CD4-positive, alpha-beta T cell treated with Interleukin-2 at 100 ng/mL for 4 hours (primary cell): ENCODE measurements around the gene MACROD2.
"Not testable (repeated sequence)": the region's sequence is repeated elsewhere in the genome, so short reads cannot be mapped to it uniquely, and the experiment has no call there.

Source experiments
- DNase-seq: peaks from one replicate; pipeline ENCODE4 v3.0.0-alpha.2; 2020; ENCODE audit warnings: low spot score

MACROD2 gene

GRCh38 chr20:15528391-15529111, 1533.2 kb downstream of the MACROD2 start:
- DNase-seq = no peak

DNA sequence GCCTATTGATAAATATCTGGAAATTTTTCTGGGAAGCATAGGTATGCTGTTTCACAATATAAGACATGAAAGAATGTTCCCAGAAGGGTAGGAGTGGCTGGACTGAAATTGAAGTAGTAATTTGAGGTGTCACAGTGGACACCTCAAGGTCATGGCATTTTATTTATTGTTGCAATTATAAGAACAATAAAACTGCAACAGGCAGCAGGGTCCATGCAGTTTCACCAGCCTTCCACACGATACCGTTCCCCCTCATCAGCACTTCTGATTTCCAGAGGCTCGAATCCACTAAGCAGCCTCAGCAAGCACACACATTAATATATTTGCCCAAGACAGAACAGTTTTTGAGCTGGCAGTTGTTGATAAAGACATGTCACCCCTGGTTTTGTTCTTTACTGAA, 1540.5 kb downstream of the MACROD2 start:
- no peak for DNase-seq

GRCh38 chr20:15537200-15537599, 1541.9 kb downstream of the MACROD2 start:
- DNase-seq = not testable (repeated sequence)

DNA sequence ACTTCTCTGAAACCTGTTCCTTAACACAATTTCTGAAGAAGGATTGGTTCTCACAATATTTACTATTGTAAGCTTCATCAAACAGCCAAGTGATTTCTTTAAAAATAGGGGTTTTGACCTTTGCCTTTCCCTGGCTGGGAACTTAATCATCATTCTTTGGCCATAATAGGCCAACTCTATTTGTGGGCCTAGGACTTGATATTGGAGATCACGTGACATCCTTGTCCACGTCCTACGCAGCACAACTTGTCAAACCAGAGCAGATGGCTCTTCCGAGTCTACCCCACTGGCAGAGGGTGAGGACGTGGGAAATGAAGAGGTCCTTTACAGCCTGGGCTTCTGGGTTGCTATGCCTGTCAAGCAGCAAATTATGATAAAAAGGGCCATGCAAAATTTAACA, 1547.3 kb downstream of the MACROD2 start:
- no peak for DNase-seq

DNA sequence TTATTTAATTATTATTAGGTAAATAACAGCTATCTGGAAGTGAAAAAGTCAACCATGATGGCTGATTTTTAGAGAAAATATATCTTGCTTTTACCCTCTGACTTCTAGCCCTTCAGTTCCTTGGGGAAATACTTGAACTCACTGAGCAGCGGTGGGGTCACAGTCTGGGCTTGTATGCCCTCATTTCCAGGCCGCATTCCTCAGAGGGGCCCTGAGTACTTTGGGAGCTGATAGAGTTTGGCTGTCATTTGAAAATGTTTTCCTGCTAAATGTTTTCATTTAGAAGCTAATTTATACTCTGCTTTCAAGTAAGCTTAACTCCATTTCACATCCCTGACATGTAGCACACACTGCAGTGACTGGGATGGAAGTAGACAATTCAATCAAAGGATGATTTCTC, 1549.4 kb downstream of the MACROD2 start:
- DNase-seq = no peak

DNA sequence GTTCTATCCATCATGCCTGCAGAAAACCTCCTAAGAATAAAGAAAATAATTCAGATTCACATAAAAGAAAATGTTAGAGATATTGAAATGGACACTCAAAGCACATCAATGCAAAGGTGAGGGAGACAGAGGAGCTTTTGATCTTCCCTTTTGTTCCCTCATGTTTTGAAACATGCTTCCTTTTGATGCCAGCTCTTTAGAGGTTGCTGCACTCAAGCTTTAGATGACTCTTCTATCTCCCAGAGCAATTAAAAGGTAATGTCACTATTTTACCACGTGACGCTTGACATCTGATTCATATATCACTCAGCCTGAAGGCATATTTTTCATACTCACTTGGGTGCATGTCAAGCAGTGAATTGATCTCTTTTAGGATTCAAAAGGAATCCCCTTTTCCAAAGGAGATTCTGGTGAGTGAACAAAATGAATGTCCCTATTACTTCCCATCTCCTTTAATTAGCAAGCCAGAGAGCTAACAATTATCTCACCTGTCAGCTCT, 1551.3 kb downstream of the MACROD2 start:
- DNase-seq = no peak

DNA sequence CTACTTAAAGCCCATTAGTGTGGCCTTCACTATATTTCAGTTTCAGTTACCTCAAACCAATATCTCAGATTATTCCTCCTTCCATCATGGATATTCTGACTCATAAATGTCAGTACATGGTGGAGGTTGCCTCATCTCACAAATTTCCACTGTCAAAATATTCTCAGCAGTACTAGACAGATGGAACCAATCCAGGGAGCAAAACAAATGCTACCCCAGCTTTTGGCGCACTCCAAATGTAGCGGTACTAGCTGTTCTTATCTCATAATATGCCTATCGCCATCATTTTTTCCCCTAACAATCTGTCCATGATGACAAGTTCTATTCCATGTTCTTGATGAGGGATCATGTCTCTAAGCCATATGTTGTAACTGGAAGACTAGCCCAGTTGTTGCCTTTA, 1551.8 kb downstream of the MACROD2 start:
- DNase-seq = no peak

DNA sequence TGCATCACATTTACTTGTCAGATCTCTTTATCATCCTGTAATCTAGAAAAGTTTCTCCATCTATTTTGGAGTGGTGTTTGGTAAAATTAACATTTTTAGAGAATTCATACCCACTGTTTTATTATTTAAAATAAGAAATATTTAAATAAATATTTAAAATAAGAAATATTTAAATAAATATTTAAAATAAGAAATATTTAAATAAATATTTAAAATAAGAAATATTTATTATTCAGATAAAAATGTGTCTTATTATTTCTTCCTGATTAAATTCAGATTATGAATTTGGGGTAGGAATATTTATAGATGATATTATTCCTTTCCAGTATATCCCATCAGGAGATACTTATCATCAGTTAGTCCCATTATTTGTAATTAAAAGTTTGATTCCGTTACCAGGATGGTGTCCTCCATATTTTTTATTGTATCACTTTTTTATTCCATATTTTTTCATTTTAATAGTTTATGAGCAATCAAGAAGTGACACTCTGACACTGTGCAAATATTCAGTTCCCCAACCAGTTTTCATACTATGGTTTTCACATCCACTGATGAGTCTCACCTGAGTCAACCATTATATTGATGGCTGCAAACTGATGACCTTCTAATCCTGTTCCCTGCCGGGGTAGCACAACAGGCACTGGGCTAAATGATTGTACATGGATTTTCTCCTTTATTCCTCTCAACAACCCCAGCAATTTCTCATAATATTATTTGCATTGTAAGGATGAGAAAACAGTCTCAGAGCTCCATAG, 1555.0 kb downstream of the MACROD2 start:
- no peak for DNase-seq

- DNase-seq = no peak
Observed at GRCh38 chr20:15555913-15556312, 1560.6 kb downstream of the MACROD2 start.

GRCh38 chr20:15556869-15557268, 1561.6 kb downstream of the MACROD2 start:
- DNase-seq = no peak

GRCh38 chr20:15561070-15561569, 1565.8 kb downstream of the MACROD2 start:
- no peak for DNase-seq

DNA sequence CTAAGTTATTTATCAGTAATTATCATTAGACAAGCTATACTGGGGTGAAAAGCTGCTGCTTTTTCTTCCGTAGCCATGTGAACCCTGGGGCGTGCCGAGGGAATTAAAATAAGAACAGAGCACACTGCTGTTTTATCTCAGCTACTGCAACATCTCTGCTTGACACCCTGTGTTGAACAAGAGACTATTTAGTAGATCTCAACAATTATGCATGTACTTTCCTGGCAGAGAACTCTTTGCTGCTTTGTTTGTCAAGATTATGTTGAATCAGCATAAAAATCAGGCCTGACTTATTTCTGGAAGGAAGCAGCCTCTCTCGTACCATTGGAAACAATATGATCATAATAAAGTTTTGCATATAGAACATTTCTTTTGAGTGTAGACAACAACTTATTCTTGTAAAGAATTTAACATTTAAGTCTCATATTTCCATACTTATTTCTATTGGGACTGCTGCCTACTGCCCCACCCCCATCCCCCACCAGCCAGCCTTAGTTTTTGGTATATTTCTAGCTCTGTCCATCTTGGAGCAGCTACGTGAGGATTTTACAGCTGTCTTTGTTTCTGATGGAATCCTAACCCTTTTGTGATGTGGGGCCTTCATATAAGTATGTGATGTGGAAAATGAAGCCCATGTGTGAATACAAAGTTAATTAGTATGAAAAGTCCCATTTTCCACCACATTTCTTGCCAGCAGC, 1566.5 kb downstream of the MACROD2 start:
- DNase-seq = no peak

GRCh38 chr20:15563836-15564235, 1568.5 kb downstream of the MACROD2 start:
- DNase-seq = no peak

GRCh38 chr20:15564981-15565380, 1569.7 kb downstream of the MACROD2 start:
- DNase-seq = no peak

DNA sequence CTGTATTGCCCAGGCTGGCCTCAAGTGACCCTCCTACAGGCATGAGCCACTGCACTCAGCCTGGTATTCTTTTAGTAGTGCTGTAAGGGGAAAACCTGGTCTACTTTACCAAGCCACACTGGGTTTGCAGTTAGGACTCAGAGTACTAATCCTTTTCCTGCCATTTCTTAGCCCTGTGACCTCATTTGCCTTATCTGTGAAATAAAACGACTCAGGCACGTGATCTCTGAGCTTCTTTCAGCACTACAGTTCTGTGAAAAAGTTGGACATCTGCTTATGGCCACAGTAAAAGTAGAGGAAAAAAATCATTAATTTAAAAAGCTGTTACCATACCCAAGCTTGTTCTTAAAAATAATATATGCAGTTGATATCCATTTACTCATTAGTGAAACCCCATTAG, 1570.5 kb downstream of the MACROD2 start:
- DNase-seq = no peak

DNA sequence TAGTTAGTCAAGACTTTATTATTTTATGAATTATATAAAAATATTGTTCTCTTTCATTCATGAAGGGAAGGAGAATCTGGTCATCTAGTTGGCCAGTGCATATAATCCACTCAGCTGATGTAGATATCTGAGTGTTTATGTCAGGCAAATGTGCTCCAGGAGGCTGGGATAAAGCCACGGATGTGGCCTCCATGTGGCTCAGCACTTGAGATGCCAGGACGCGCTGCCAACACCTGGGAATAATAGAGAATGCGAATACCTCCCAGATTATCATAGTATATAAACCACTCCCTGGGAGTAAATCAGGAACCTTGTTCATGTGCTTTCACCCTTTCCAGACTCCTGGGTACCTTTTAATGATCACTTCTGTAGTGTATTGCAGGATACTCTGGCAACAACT, 1571.9 kb downstream of the MACROD2 start:
- no peak for DNase-seq

- DNase-seq = no peak
Observed at GRCh38 chr20:15570156-15570555, 1574.8 kb downstream of the MACROD2 start.

GRCh38 chr20:15571056-15571455, 1575.7 kb downstream of the MACROD2 start:
- no peak for DNase-seq

- DNase-seq = no peak
Observed at GRCh38 chr20:15575255-15575654, 1579.9 kb downstream of the MACROD2 start.

DNA sequence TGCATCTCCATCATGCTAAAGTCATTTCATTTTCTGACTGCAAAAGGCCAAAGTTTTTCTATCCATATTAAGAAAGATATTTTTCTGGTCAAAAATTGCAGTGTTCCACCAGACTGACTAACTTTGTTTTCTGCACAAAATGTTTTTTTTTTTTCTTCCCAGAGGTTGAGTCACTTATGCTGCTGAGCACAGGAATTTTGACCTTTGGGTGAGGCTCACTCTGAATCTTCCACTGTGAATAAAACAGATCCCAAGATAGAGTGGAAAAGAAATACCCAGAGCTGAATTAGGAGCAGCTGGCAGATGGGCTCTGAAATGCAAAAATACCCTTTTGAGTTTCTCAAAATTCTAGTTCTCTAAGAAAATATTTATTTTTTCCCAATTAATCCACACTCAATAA, 1581.1 kb downstream of the MACROD2 start:
- no peak for DNase-seq

- DNase-seq = no peak
Observed at GRCh38 chr20:15578113-15578512, 1582.8 kb downstream of the MACROD2 start.

GRCh38 chr20:15579688-15580087, 1584.4 kb downstream of the MACROD2 start:
- DNase-seq = no peak
